ENCODE results near the gene CPM. TPM values are rescaled to one million over a fixed set of nuclear protein-coding genes. Genes with fewer than 3 reads are reported as not detected.

Gene CPM
- total and polyA plus RNA-seq, 10 of the 15 experiments (the other 5 are each of a cell fraction or from before 2014, with no cell fraction given): 0.06 to 1.7 (median 0.41) TPM

DNA sequence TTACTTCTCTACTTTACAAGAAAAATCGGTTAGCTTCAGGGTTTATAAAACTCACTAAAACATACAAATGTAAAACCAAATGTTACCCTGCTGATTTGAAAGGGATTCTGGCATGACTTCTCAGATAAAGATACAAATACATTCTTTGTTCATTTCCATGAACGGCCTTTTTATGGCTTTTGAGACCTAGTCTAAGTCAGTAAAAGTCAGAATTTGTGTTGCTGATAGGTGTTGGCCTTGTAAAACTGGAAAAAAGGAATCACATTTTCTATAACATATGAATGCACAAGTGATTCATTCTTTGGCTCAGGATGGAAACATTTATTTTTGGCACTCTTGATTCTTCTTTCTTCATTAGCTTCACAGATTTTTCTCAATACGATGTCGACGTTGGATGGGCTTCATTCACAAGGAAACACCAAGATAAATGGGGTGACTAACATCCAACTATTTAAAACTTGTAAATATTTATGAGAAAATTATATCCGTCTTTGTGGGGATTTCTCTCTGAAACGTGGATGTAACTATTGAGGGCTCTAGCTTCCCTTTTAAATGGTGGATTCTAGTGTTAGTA lies 27.0 kb upstream of the CPM start:
- ATAC-seq (no peak), FAIRE-seq (no peak), DNase-seq (ENCODE audit: low read depth, low spot score) (no peak)
- intact Hi-C loops (cut with micrococcal nuclease; ENCODE audit: unreplicated experiment) (no loop called here), in situ Hi-C loops (cut with MboI) (no loop called here)
- H3K4me2 ChIP-seq (ENCODE audit: control insufficient read depth, insufficient read depth): no peak overlapping the region
- H3K4me3 ChIP-seq: no peak overlapping the region
- H3K27ac ChIP-seq (ENCODE audit: control insufficient read depth, insufficient read depth): no peak overlapping the region
- no peaks in the 10 kb centered on the region for H3K9me3 ChIP-seq (replicated peaks; ENCODE audit: control insufficient read depth, insufficient read depth, low read length)
- POLR2A ChIA-PET: no interaction called here
- no peaks in the 10 kb centered on the region for H4K20me1 ChIP-seq (ENCODE audit: control insufficient read depth, insufficient read depth)
- RAD21 ChIA-PET (ENCODE audit: unreplicated experiment): no interaction called here
- CTCF ChIA-PET: interaction anchor here (0.5 to 0.7 kb wide), 2 partner anchors 13 to 939 kb away, joined by 3 read pairs; no protein-coding TSS in a partner anchor
- SMC1A ChIA-PET (ENCODE audit: uncharacterized antibody, unreplicated experiment): interaction anchor here (0.6 to 0.7 kb wide), 2 partner anchors 21 to 404 kb away, joined by 3 read pairs; no protein-coding TSS in a partner anchor
- 58% methylated on average over 7 of the region's 7 CpGs for WGBS (ENCODE audit: insufficient coverage, insufficient replicate concordance, low lambda C conversion rate, missing lambda C conversion rate)
- H3K27me3 ChIP-seq (replicated peaks in 1 of 2; ENCODE audit: control insufficient read depth in 2 of 2, insufficient read depth in 2 of 2, low read length in 1 of 2): no peaks in the 10 kb centered on the region
- TF ChIP-seq TCF12 (IDR thresholded peaks at IDR 0.05; ENCODE audit: low read depth, low read length) (no peak), SPI1 (IDR thresholded peaks at IDR 0.05; ENCODE audit: borderline replicate concordance, insufficient read depth, low read depth, low read length) (no peak), MYC (IDR thresholded peaks at IDR 0.05; ENCODE audit: insufficient read depth, insufficient read length, insufficient replicate concordance, low read length, severe bottlenecking) (no peak), STAT3 (IDR thresholded peaks at IDR 0.05; ENCODE audit: low read depth, low read length) (no peak), WRNIP1 (IDR thresholded peaks at IDR 0.05; ENCODE audit: borderline replicate concordance, low read depth, low read length) (no peak), PML (IDR thresholded peaks at IDR 0.05; ENCODE audit: low read length) (no peak), MEF2A (IDR thresholded peaks at IDR 0.05; ENCODE audit: insufficient read depth, low read depth, low read length) (no peak)
- TF ChIP-seq, protein P1, sequence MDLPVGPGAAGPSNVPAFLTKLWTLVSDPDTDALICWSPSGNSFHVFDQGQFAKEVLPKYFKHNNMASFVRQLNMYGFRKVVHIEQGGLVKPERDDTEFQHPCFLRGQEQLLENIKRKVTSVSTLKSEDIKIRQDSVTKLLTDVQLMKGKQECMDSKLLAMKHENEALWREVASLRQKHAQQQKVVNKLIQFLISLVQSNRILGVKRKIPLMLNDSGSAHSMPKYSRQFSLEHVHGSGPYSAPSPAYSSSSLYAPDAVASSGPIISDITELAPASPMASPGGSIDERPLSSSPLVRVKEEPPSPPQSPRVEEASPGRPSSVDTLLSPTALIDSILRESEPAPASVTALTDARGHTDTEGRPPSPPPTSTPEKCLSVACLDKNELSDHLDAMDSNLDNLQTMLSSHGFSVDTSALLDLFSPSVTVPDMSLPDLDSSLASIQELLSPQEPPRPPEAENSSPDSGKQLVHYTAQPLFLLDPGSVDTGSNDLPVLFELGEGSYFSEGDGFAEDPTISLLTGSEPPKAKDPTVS (IDR thresholded peaks at IDR 0.05; ENCODE audit: low read depth, low read length): no peak
- TF ChIP-seq, protein P2, sequence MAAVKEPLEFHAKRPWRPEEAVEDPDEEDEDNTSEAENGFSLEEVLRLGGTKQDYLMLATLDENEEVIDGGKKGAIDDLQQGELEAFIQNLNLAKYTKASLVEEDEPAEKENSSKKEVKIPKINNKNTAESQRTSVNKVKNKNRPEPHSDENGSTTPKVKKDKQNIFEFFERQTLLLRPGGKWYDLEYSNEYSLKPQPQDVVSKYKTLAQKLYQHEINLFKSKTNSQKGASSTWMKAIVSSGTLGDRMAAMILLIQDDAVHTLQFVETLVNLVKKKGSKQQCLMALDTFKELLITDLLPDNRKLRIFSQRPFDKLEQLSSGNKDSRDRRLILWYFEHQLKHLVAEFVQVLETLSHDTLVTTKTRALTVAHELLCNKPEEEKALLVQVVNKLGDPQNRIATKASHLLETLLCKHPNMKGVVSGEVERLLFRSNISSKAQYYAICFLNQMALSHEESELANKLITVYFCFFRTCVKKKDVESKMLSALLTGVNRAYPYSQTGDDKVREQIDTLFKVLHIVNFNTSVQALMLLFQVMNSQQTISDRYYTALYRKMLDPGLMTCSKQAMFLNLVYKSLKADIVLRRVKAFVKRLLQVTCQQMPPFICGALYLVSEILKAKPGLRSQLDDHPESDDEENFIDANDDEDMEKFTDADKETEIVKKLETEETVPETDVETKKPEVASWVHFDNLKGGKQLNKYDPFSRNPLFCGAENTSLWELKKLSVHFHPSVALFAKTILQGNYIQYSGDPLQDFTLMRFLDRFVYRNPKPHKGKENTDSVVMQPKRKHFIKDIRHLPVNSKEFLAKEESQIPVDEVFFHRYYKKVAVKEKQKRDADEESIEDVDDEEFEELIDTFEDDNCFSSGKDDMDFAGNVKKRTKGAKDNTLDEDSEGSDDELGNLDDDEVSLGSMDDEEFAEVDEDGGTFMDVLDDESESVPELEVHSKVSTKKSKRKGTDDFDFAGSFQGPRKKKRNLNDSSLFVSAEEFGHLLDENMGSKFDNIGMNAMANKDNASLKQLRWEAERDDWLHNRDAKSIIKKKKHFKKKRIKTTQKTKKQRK (IDR thresholded peaks at IDR 0.05; ENCODE audit: low read depth, low read length): no peak
- no peak overlapping the region for H3K9ac ChIP-seq (ENCODE audit: control insufficient read depth, insufficient read depth, low read length)
- peaks cover 6% of the 10 kb centered on the region; the same call in 1 of the 2 replicates for H3K4me1 ChIP-seq (ENCODE audit: control insufficient read depth, insufficient read depth, low read length)
- BruUV-seq (replicated peaks): no TSS peak
- no peak overlapping the region for H2AFZ ChIP-seq (ENCODE audit: control insufficient read depth, low read depth, low read length)
- H3K36me3 ChIP-seq (ENCODE audit: control insufficient read depth in 2 of 2, insufficient read depth in 2 of 2, low read length in 1 of 2): no peaks in the 10 kb centered on the region
- H3K79me2 ChIP-seq (ENCODE audit: control insufficient read depth, insufficient read depth, low read length): no peaks in the 10 kb centered on the region

Measured in GM12878 (cell line).